ENCODE measurements around the gene DHRS9.
A peak's percentile ranks its signal among the peaks of the same experiment; 100 is the strongest.
"Not testable (repeated sequence)": the region's sequence is repeated elsewhere in the genome, so short reads cannot be mapped to it uniquely, and the experiment has no call there.

The DHRS9 gene

GRCh38 chr2:169069341-169069740 is at the start of gene DHRS9:
DHRS9 (plus strand) TSS chr2:169069563; CDS start chr2:169081582, 12,019 bp downstream.
- peak; percentile 8 to 40 for DNase-seq (ENCODE audit: low read depth in 2 of 2)

- DNase-seq (ENCODE audit: low read depth in 2 of 2) = no peak
Measured at GRCh38 chr2:169023161-169023560, 46.2 kb upstream of the DHRS9 start.

DNA sequence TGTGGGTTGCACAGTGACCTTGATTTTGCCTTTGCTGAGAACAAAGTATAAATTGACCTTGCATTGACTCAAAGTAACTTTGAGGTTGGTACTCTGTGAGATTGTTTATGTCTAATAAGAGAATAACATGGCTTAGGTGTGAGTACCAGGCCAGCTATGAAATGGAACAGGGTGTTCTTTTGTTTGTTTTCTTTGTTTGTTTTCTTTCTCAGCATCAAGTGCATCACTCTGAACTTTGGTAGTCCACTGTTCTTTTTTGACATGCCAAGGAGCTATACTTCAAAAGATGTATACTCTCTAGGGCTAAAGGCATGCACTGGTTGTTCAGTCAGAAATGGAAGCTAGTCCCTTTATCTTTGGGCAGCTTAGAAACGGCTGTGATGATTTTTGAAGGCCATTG is 43.3 kb upstream of the DHRS9 start:
- DNase-seq (ENCODE audit: low read depth in 2 of 2) = no peak

DNA sequence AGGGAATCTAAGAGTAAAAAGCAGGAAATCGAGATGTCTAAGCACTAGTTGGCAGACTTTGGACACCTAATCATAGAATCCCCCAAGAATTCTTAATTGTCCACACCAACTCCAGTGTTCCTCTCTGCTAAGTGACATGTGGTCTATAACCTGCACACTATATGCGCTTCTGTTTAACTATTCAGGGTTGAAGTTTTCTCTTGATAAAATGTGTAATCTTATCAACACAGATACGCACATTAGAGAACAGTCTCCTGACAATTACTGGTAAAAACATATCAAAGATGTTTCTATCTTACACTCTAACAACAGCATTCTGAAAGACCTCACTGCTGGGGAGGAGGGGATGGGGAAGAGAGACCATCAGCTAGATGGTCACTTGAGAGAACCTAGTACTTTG is 42.1 kb upstream of the DHRS9 start:
- no peak for DNase-seq (ENCODE audit: low read depth in 2 of 2)

GRCh38 chr2:169029341-169029740 is 40.0 kb upstream of the DHRS9 start:
- DNase-seq (ENCODE audit: low read depth in 2 of 2) = no peak

DNA sequence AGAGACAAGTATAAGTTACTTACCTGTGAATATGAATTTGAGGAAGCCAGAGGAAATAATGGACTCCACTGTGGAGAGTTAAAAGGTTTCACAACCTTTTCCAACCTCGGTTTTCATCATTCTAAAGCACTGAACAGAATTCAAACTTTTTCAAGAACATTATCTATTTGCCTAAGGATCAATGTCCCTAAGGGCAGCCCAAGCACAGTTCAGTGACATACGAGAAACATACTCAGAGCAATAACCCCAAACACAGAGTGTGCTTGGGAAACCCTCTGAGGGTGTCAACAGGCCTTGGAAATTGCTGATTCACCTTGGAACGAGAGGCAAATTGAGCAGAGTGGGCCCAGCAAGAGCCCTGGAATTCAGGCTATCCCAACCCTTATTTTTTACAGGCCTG is 38.2 kb upstream of the DHRS9 start, which contains the start of gene ABCB11:
Gene ABCB11, minus strand, starts transcription at position 123 of the 400 bp plus-strand sequence. CDS start 13,199 bp downstream, outside the sequence.
- no peak for DNase-seq (ENCODE audit: low read depth in 2 of 2)

DNA sequence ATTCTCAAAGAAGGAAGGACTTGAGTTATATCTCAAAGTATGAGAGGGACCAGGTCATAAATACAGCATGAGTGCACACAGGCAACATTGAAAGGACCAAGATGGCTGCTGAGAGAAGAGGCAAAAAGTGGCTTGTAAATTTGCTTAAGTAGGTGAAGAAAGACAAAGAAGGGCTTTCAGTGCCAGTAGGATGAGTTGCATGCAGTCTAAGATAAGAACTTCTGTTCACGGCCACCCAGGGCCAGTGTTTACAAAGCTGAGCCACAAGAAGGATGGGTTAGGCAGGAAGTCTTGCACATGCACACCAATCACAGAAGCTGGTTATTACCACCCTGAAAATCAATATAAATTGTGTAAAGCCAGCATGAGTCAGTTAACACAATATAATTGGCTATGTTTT is 35.1 kb upstream of the DHRS9 start:
- DNase-seq (ENCODE audit: low read depth in 2 of 2) = no peak

DNA sequence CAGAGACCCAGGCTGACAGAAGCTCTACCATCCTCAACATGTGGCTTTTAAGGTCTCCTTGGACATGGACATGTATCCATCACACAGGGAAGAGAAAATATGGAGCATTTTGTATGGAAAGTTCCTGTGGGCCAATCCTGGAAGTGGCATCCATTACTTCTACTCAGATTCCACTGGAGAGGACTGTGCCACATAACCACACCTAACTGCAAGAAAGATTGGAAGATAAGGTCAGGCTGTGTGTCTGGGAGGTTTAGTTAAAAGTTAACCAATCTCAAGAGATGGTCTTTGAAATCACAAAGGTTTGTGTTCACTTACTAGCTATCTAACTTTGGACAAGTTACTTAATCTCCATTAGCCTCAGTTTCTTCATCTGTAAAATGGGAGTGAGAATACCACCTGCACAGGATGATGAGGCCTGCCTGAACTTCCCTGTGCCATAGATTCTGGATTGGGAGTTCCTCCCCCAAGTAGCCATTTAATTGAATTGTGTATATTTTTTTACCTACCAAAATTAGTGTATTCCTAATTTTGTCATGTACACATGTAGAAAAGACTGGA is 34.3 kb upstream of the DHRS9 start:
- DNase-seq (ENCODE audit: low read depth in 2 of 2) = no peak

GRCh38 chr2:169035887-169036286 is 33.5 kb upstream of the DHRS9 start:
- no peak for DNase-seq (ENCODE audit: low read depth in 2 of 2)

- DNase-seq (ENCODE audit: low read depth in 2 of 2) = no peak
Measured at GRCh38 chr2:169036736-169037440, 32.5 kb upstream of the DHRS9 start.

GRCh38 chr2:169038338-169038757 is 31.0 kb upstream of the DHRS9 start:
- no peak for DNase-seq (ENCODE audit: low read depth in 2 of 2)

DNA sequence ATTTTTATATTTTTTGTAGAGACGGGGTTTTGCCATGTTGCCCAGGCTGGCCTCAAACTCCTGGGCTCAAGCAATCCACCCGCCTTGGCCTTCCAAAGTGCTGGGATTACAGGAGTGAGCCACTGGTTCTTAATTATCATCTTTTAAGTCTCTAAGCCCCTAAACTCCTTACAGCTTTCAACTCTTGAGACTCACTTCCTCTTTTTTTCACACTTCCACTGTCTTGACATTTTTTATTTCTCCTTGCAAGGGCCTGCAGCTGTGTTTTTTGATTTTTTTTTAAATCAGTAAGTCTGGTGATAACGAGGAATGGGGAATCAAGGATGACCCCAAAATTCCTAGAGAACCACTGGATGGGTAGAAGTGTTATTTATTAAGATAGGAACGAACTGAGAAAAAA is 29.7 kb upstream of the DHRS9 start:
- DNase-seq (ENCODE audit: low read depth in 2 of 2) = no peak

DNA sequence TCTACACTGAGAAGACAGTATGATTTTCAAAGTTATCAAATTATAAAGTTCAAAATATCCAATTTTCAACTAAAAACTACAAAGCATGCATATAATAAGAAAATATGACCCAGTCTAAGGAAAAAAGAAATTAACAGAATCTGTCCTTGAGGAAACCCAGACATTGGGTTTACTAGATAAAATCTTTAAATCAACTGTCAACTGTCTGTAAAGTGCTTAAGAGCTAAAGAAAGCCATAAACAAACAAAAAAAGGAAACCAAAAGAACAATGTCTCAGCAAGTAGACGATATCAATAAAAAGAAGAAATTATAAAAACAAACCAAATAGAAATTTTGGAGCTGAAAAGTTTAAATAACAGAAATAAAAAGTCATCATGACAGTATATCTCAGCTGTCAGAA is 27.8 kb upstream of the DHRS9 start:
- no peak for DNase-seq (ENCODE audit: low read depth in 2 of 2)

DNA sequence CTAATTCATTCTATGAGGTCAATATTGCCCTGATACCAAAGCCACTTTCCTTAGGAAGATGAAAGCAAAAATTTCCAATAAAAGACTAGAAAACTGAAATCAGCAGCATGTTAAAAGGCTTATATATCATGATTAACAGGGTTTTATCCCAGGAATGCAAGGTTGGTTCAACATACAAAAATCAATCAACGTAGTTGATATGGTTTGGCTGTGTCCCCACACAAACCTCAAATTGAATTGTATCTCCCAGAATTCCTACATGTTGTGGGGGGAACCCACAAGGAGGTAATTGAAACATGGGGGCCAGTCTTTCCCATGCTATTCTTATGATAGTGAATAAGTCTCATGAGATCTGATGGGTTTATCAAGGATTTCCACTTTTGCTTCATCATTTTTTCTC is 26.5 kb upstream of the DHRS9 start:
- DNase-seq (ENCODE audit: low read depth in 2 of 2) = no peak

DNA sequence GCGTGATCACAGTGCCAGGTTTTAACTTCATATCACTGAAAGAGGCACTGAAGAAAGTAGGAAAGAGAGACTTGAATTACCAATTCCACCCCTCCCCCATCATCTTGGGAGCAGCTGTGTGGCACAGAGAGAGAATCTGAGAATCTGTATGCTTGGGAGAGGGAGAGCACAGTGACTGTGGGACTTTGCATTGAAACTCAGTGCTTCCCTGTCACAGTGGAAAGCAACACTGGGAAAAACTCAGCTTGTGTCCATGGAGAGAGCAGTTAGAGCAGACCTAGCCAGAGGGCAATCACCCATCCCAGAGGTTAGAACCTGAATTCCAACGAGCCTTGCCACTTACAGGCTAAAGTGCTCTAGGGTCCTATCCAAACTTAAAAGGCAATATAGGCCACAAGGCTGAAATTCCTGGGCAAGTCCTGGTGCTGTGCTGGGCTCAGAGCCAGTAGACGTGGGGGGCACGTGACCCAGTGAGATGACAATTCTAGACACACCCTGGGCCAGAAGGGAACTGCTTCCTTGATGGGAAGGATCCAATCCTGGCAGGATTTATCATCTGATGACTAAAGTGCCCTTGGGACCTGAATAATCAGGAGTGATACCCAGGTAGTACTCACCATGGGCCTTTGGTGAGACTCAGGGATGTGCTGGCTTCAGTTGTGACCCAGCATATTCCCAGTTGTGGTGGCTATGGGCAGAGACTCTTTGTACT is 22.8 kb upstream of the DHRS9 start:
- DNase-seq (ENCODE audit: low read depth in 2 of 2) = no peak

DNA sequence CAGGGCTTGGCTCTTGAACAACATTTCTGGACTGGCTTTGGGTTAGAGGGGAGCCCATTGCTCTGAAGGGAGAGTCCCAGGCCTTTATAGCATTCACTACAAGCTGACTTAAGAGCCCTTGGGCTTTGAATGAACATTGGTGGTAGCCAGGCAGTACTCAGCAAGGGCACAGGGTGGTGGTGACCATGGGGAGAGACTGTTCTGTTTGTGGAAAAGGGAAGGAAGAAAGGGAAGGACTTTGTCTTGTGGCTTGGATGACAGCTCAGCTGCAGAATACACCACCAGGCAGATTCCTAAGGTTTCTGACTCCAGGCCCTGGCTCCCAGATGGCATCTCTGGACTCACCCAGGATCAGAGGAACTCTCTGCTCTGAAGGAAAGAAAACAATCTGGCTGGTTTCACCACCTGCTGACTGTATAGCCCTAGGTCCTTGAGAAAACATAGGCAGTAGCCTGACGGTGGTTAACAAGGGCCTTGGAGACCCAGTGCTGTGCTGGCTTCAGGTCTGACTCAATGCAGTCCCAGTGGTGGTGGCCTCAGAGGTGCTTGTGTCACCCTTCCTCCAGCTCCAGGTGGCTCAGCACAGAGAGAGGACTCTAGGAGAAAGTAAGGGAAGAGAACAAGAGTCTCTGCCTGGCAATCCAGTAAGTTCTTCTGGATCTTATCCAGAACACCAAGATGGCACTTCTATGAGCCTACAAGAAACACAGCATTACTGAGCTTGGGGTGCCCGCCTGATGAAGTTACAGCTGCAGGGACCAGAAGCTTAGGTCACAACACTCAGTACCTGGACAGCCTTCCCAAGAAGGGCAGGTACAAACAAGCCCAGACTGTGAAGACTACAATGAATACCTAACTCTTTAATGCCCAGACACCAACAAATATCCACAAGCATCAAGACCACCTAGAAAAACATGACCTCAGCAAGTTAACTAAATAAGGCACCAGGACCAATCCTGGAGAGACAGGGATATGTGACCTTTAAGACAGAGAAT is 21.8 kb upstream of the DHRS9 start:
- no peak for DNase-seq (ENCODE audit: low read depth in 2 of 2)

- no peak for DNase-seq (ENCODE audit: low read depth in 2 of 2)
Measured at GRCh38 chr2:169049142-169049541, 20.2 kb upstream of the DHRS9 start.

DNA sequence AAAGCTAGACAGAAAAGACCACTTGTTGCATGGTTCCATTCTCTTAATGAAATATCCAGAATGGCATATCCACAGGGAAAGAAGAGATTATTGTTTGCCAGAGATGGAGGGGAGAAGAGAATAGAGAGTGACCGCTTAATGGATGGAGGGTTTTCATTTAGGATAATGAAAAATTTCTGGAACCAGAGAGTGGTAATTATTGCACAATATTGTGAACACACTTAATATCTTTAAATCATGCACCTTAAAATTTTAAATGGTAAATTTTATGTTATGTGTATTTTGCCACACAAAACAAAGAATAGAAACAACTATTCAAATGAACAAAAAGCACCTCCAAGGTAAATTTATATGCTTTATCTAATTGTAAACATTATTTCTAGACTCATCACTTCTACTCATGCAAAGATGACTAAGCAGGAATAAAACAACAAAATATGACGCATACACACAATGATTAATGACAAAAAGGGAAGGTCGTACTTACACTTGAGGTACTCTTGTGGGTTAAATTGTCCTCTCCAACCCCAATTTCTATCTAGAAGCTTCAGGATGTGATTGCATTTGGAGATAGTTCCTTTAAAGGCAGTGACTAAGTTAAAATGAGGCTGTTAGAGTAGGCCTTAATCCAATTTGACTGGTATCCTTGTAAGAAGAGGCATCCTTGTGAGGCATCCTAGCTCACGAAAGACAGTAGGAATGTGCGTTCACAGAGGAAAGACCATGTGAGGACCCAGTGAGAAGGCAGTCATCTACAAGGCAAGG is 18.7 kb upstream of the DHRS9 start:
- no peak for DNase-seq (ENCODE audit: low read depth in 2 of 2)

GRCh38 chr2:169054575-169054974 is 14.8 kb upstream of the DHRS9 start:
- not testable (repeated sequence) for DNase-seq (ENCODE audit: low read depth in 2 of 2)

DNA sequence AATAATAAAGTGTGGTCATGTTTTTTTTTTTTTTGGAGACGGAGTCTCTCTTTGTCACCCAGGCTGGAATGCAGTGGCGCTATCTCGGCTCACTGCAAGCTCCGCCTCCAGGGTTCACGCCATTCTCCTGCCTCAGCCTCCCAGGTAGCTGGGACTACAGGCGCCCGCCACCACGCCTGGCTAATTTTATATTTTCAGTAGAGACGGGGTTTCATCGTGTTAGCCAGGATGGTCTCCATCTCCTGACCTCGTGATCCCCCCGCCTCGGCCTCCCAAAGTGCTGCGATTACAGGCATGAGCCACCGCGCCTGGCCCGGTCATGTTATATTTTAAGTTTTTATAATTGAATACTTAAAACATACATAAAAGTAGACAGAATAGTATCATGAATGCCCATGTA is 5.2 kb upstream of the DHRS9 start:
- DNase-seq (ENCODE audit: low read depth in 2 of 2) = not testable (repeated sequence)

GRCh38 chr2:169065422-169065821 is 3.9 kb upstream of the DHRS9 start:
- DNase-seq (ENCODE audit: low read depth in 2 of 2) = no peak
